Caco-2 (cell line): ENCODE data around the gene PMFBP1. TPM values are rescaled to one million over a fixed set of nuclear protein-coding genes. Genes with fewer than 3 reads are reported as not detected.

ENCODE experiments used
- BruUV-seq: library from RNA; stranded (reverse); fragments of 400-500 nt; replicated peaks from 2 replicates; lab custom pipeline; 2021; lab: Mats Ljungman, UMichigan
- CTCF ChIA-PET: fragments of 300-600 bp; sonication (Branson Sonifier 250); formaldehyde crosslinking; loops from one replicate; lab custom pipeline; 2022; ENCODE audit warnings: antibody characterized with exemption; lab: Charles Lee
- POLR2A ChIA-PET: fragments of 300-600 bp; sonication (Branson Sonifier 250); formaldehyde crosslinking; loops from one replicate; lab custom pipeline; 2022; ENCODE audit warnings: antibody characterized with exemption; lab: Charles Lee
- DNase-seq, 2 experiments: peaks; one replicate each; pipeline versions ENCODE4 v3.0.0 to v3.0.0-alpha.2; 2020 to 2022
- H3K27me3 ChIP-seq: replicated peaks from 2 replicates; pipeline ENCODE4 v1.6.0; 2011; ENCODE audit warnings: low read length; ENCODE audit not compliant: control insufficient read depth, insufficient read depth
- H3K36me3 ChIP-seq: 2 replicates; pipeline ENCODE4 v1.5.1; 2011; ENCODE audit warnings: low read length; ENCODE audit not compliant: control insufficient read depth, insufficient read depth
- H3K4me1 ChIP-seq: fragments of 250-450 bp; sonication (Bioruptor Pico); 2 replicates; pipeline ENCODE4 v1.5.1; 2020; ENCODE audit warnings: mild to moderate bottlenecking
- H3K4me3 ChIP-seq: 2 replicates; pipeline ENCODE4 v1.5.1; 2011; ENCODE audit warnings: low read depth, mild to moderate bottlenecking, control low read depth, low read length
- H3K9me3 ChIP-seq: fragments of 250-450 bp; sonication (Bioruptor Pico); 2 replicates; pipeline ENCODE4 v1.5.1; 2020; ENCODE audit warnings: mild to moderate bottlenecking, moderate library complexity
- H3K27ac Mint-ChIP-seq: one replicate; pipeline ENCODE4 v1.8.0; 2022; ENCODE audit warnings: mixed read lengths; ENCODE audit not compliant: unreplicated experiment
- H3K27me3 Mint-ChIP-seq: one replicate; pipeline ENCODE4 v1.8.0; 2022; ENCODE audit warnings: mixed read lengths; ENCODE audit not compliant: insufficient read depth, unreplicated experiment
- H3K36me3 Mint-ChIP-seq: one replicate; pipeline ENCODE4 v1.8.0; 2022; ENCODE audit warnings: mild to moderate bottlenecking, mixed read lengths; ENCODE audit not compliant: insufficient read depth, unreplicated experiment
- H3K4me1 Mint-ChIP-seq: one replicate; pipeline ENCODE4 v1.8.0; 2022; ENCODE audit warnings: low read depth, mixed read lengths; ENCODE audit not compliant: unreplicated experiment
- H3K4me3 Mint-ChIP-seq: one replicate; pipeline ENCODE4 v1.8.0; 2022; ENCODE audit warnings: mild to moderate bottlenecking, moderate library complexity, mixed read lengths; ENCODE audit not compliant: unreplicated experiment
- H3K9me3 Mint-ChIP-seq: one replicate; pipeline ENCODE4 v1.8.0; 2022; ENCODE audit warnings: mixed read lengths; ENCODE audit not compliant: unreplicated experiment
- CTCF ChIP-seq, 2 experiments: fragments of 200-600 bp in 1 of 2; IDR thresholded peaks; 1 replicate in 1 of 2; 2 replicates in 1 of 2; pipeline versions ENCODE4 v1.5.1 to v1.8.0; 2011 to 2022; ENCODE audit warnings: antibody characterized with exemption in 1 of 2, control low read depth in 1 of 2, inconsistent platforms in 1 of 2, low read depth in 1 of 2, low read length in 1 of 2, mild to moderate bottlenecking in 1 of 2, moderate library complexity in 1 of 2; ENCODE audit not compliant: insufficient read depth in 1 of 2, severe bottlenecking in 1 of 2, unreplicated experiment in 1 of 2
- intact Hi-C: fragments of 100-400 bp; cut with micrococcal nuclease; formaldehyde crosslinking; loops from one replicate; pipeline ENCODE4 v1.10.0; 2022; ENCODE audit not compliant: unreplicated experiment
- total RNA-seq: library from RNA; stranded (reverse); gene quantifications from 2 replicates; pipeline ENCODE4 v1.2.3, GENCODE V29; 2022

PMFBP1 gene
- total RNA-seq, 1 experiment from 2014 or later = 5.6 TPM

- CTCF ChIA-PET = no interaction called here
- POLR2A ChIA-PET = no interaction called here
- Mint-ChIP-seq H3K4me3 (no peak overlapping the region), H3K9me3 (no peaks in the 10 kb centered on the region), H3K4me1 (peaks cover 12% of the 10 kb centered on the region), H3K27ac (no peak overlapping the region), H3K36me3 (no peaks in the 10 kb centered on the region), H3K27me3 (peaks cover 12% of the 10 kb centered on the region)
- intact Hi-C loops = no loop called here
- DNase-seq = no peak
- Histone ChIP-seq H3K4me3 (no peak overlapping the region), H3K4me1 (peaks cover 14% of the 10 kb centered on the region), H3K27me3 (peaks cover 2% of the 10 kb centered on the region; the same call in 1 of the 2 replicates), H3K36me3 (no peaks in the 10 kb centered on the region), H3K9me3 (no peaks in the 10 kb centered on the region)
- BruUV-seq = no TSS peak
- no peak for TF ChIP-seq CTCF (IDR thresholded peaks at IDR 0.05; ENCODE audit: insufficient read depth in 1 of 2, low read depth in 1 of 2, low read length in 1 of 2, severe bottlenecking in 1 of 2, unreplicated experiment in 1 of 2)
Measured at GRCh38 chr16:72201387-72201786, 29.4 kb upstream of the PMFBP1 start.

- POLR2A ChIA-PET = no interaction called here
- CTCF ChIA-PET = interaction anchor here (0.6 kb wide), 1 partner anchor 65 kb away, joined by 3 read pairs; no protein-coding TSS in a partner anchor
- TF ChIP-seq CTCF (IDR thresholded peaks at IDR 0.05; ENCODE audit: insufficient read depth in 1 of 2, low read depth in 1 of 2, low read length in 1 of 2, severe bottlenecking in 1 of 2, unreplicated experiment in 1 of 2) = no peak
- no peak overlapping the region for H3K27ac Mint-ChIP-seq
- peaks cover 12% of the 10 kb centered on the region for H3K4me1 Mint-ChIP-seq
- Histone ChIP-seq H3K4me3 (no peak overlapping the region), H3K9me3 (no peaks in the 10 kb centered on the region), H3K27me3 (peaks cover 2% of the 10 kb centered on the region), H3K4me1 (peaks cover 14% of the 10 kb centered on the region), H3K36me3 (no peaks in the 10 kb centered on the region)
- no peaks in the 10 kb centered on the region for H3K36me3 Mint-ChIP-seq
- H3K4me3 Mint-ChIP-seq = no peak overlapping the region
- peaks cover 13% of the 10 kb centered on the region for H3K27me3 Mint-ChIP-seq
- no TSS peak for BruUV-seq
- intact Hi-C loops = loop anchor here (5.0 kb wide), 2 partner anchors 37 to 267 kb away; no protein-coding TSS in a partner anchor
- no peak for DNase-seq
- no peaks in the 10 kb centered on the region for H3K9me3 Mint-ChIP-seq
Measured at GRCh38 chr16:72199761-72200337, 27.9 kb upstream of the PMFBP1 start.

- Mint-ChIP-seq H3K36me3 (no peaks in the 10 kb centered on the region), H3K4me1 (peaks cover 12% of the 10 kb centered on the region), H3K27me3 (peaks cover 13% of the 10 kb centered on the region), H3K9me3 (no peaks in the 10 kb centered on the region), H3K27ac (no peak overlapping the region), H3K4me3 (no peak overlapping the region)
- no TSS peak for BruUV-seq
- no peaks in the 10 kb centered on the region for H3K36me3 ChIP-seq
- H3K4me1 ChIP-seq = peaks cover 14% of the 10 kb centered on the region
- H3K9me3 ChIP-seq = no peaks in the 10 kb centered on the region
- no peak for TF ChIP-seq CTCF (IDR thresholded peaks at IDR 0.05; ENCODE audit: insufficient read depth in 1 of 2, low read depth in 1 of 2, low read length in 1 of 2, severe bottlenecking in 1 of 2, unreplicated experiment in 1 of 2)
- no peak overlapping the region for H3K4me3 ChIP-seq
- intact Hi-C loops = loop anchor here (5.0 kb wide), 2 partner anchors 39 to 269 kb away; no protein-coding TSS in a partner anchor
- POLR2A ChIA-PET = no interaction called here
- DNase-seq = no peak
- peaks cover 2% of the 10 kb centered on the region for H3K27me3 ChIP-seq
- CTCF ChIA-PET = interaction anchor here (0.5 kb wide), 1 partner anchor 197 kb away, joined by 3 read pairs; no protein-coding TSS in a partner anchor
Measured at GRCh38 chr16:72198771-72199201, 26.8 kb upstream of the PMFBP1 start.
